MM.1S (cell line): ENCODE results near the gene LTBP1.

Experiments used
- DNase-seq: peaks from one replicate; pipeline ENCODE4 v3.0.0-alpha.2; 2015
- H2AFZ ChIP-seq: fragments of 300-600 bp; sonication (generic); 2 replicates; pipeline ENCODE4 v1.6.0; 2016; ENCODE audit warnings: antibody characterized with exemption, low read length
- H3F3A ChIP-seq: fragments of 300-600 bp; sonication (generic); 2 replicates; pipeline ENCODE4 v1.6.1; 2016; ENCODE audit warnings: mild to moderate bottlenecking, antibody characterized with exemption, low read length, moderate library complexity, mixed read lengths; ENCODE audit not compliant: insufficient read depth
- H3K27ac ChIP-seq: fragments of 300-600 bp; sonication (generic); 2 replicates; pipeline ENCODE4 v1.5.1; 2016; ENCODE audit warnings: mild to moderate bottlenecking, low read length
- H3K27me3 ChIP-seq: fragments of 300-600 bp; sonication (generic); replicated peaks from 2 replicates; pipeline ENCODE4 v1.6.0; 2016; ENCODE audit warnings: low read length; ENCODE audit not compliant: insufficient read depth
- H3K36me3 ChIP-seq: fragments of 300-600 bp; sonication (generic); replicated peaks from 2 replicates; pipeline ENCODE4 v1.6.1; 2016; ENCODE audit warnings: mild to moderate bottlenecking, low read length, mixed read lengths; ENCODE audit not compliant: insufficient read depth
- H3K4me1 ChIP-seq: fragments of 300-600 bp; sonication (generic); 2 replicates; pipeline ENCODE4 v1.6.1; 2016; ENCODE audit warnings: low read length, mixed read lengths
- H3K4me2 ChIP-seq: fragments of 300-600 bp; sonication (generic); 2 replicates; pipeline ENCODE4 v1.6.0; 2016; ENCODE audit warnings: low read depth, low read length
- H3K4me3 ChIP-seq: fragments of 300-600 bp; sonication (generic); 2 replicates; pipeline ENCODE4 v1.5.1; 2016; ENCODE audit warnings: low read length, mixed read lengths
- H3K79me2 ChIP-seq: fragments of 300-600 bp; sonication (generic); 2 replicates; pipeline ENCODE4 v1.6.1; 2016; ENCODE audit warnings: mixed run types, low read length, mixed read lengths
- H3K9ac ChIP-seq: fragments of 300-600 bp; sonication (generic); 2 replicates; pipeline ENCODE4 v1.6.1; 2016; ENCODE audit warnings: low read length, mixed read lengths
- H3K9me2 ChIP-seq: fragments of 300-600 bp; sonication (generic); replicated peaks from 2 replicates; pipeline ENCODE4 v1.6.1; 2016; ENCODE audit warnings: mild to moderate bottlenecking, low read length, mixed read lengths; ENCODE audit not compliant: insufficient read depth
- H3K9me3 ChIP-seq: fragments of 300-600 bp; sonication (generic); replicated peaks from 2 replicates; pipeline ENCODE4 v1.6.1; 2016; ENCODE audit warnings: mild to moderate bottlenecking, low read length, mixed read lengths; ENCODE audit not compliant: insufficient read depth
- H4K20me1 ChIP-seq: fragments of 300-600 bp; sonication (generic); 2 replicates; pipeline ENCODE4 v1.6.1; 2016; ENCODE audit warnings: mild to moderate bottlenecking, low read length, moderate library complexity, mixed read lengths; ENCODE audit not compliant: insufficient read depth
- CTCF ChIP-seq: fragments of 300-600 bp; sonication (generic); IDR thresholded peaks from 2 replicates; pipeline ENCODE4 v1.5.1; 2016; ENCODE audit warnings: antibody characterized with exemption, low read length, mixed read lengths
- EZH2 ChIP-seq: fragments of 300-600 bp; sonication (generic); optimal IDR thresholded peaks from 2 replicates; pipeline ENCODE3; 2017; ENCODE audit warnings: low read depth, mild to moderate bottlenecking, antibody characterized with exemption, low read length, mixed read lengths
- EZH2phosphoT487 ChIP-seq: fragments of 300-600 bp; sonication (generic); IDR thresholded peaks from 2 replicates; pipeline ENCODE4 v1.6.1; 2018; ENCODE audit warnings: antibody characterized with exemption, low read length

LTBP1 gene

GRCh38 chr2:33242845-33243244 lies 296.1 kb downstream of the LTBP1 start:
- H3K27me3 ChIP-seq = no peaks in the 10 kb centered on the region
- no peaks in the 10 kb centered on the region for H3K4me1 ChIP-seq
- H3K9ac ChIP-seq = no peak overlapping the region
- H3K4me3 ChIP-seq = no peak overlapping the region
- H3K27ac ChIP-seq = no peak overlapping the region
- no peaks in the 10 kb centered on the region for H3K79me2 ChIP-seq
- H3F3A ChIP-seq = no peaks in the 10 kb centered on the region
- H3K9me3 ChIP-seq = no peaks in the 10 kb centered on the region
- no peaks in the 10 kb centered on the region for H4K20me1 ChIP-seq
- no peaks in the 10 kb centered on the region for H3K36me3 ChIP-seq
- H2AFZ ChIP-seq = no peak overlapping the region
- H3K9me2 ChIP-seq = no peaks in the 10 kb centered on the region
- H3K4me2 ChIP-seq = no peak overlapping the region
- TF ChIP-seq EZH2phosphoT487 = no peak
- no peak for TF ChIP-seq EZH2
- TF ChIP-seq CTCF = no peak
- no peak for DNase-seq

- no peaks in the 10 kb centered on the region for H3K9me3 ChIP-seq
- H3K36me3 ChIP-seq = no peaks in the 10 kb centered on the region
- TF ChIP-seq CTCF (no peak), EZH2 (no peak), EZH2phosphoT487 (no peak)
- H3K9me2 ChIP-seq = no peaks in the 10 kb centered on the region
- H3K27me3 ChIP-seq = no peaks in the 10 kb centered on the region
- no peak for DNase-seq
- H3K4me2 ChIP-seq = no peak overlapping the region
- H2AFZ ChIP-seq = no peak overlapping the region
- no peak overlapping the region for H3K4me3 ChIP-seq
- H3F3A ChIP-seq = no peaks in the 10 kb centered on the region
- H4K20me1 ChIP-seq = no peaks in the 10 kb centered on the region
- H3K79me2 ChIP-seq = no peaks in the 10 kb centered on the region
- H3K4me1 ChIP-seq = no peaks in the 10 kb centered on the region
- H3K27ac ChIP-seq = no peak overlapping the region
- H3K9ac ChIP-seq = no peak overlapping the region
Observed at GRCh38 chr2:33246432-33246831, 299.7 kb downstream of the LTBP1 start.

GRCh38 chr2:33247365-33247764 lies 300.6 kb downstream of the LTBP1 start:
- no peak overlapping the region for H2AFZ ChIP-seq
- no peaks in the 10 kb centered on the region for H3K9me2 ChIP-seq
- no peaks in the 10 kb centered on the region for H3K79me2 ChIP-seq
- no peak overlapping the region for H3K27ac ChIP-seq
- no peaks in the 10 kb centered on the region for H3K36me3 ChIP-seq
- no peaks in the 10 kb centered on the region for H4K20me1 ChIP-seq
- H3K27me3 ChIP-seq = no peaks in the 10 kb centered on the region
- no peaks in the 10 kb centered on the region for H3K9me3 ChIP-seq
- DNase-seq = no peak
- no peak for TF ChIP-seq EZH2
- TF ChIP-seq EZH2phosphoT487 = no peak
- TF ChIP-seq CTCF = no peak
- H3K4me2 ChIP-seq = no peak overlapping the region
- H3K4me1 ChIP-seq = no peaks in the 10 kb centered on the region
- H3K9ac ChIP-seq = no peak overlapping the region
- no peak overlapping the region for H3K4me3 ChIP-seq
- H3F3A ChIP-seq = no peaks in the 10 kb centered on the region
